ENCODE data around the gene CPPED1. TPM values are rescaled to one million over a fixed set of nuclear protein-coding genes. Genes with fewer than 3 reads are reported as not detected.

Gene CPPED1
- total RNA-seq, 1 donor from 2014 or later, result 13.2 TPM

GRCh38 chr16:12611916-12612597, 191.6 kb downstream of the CPPED1 start:
- DNase-seq (ENCODE audit: low spot score, unreplicated experiment), result no peak
- H3K27ac Mint-ChIP-seq, result no peak overlapping the region
- no peak overlapping the region for H3K4me3 Mint-ChIP-seq (ENCODE audit: low read depth)
- TF ChIP-seq CTCF (IDR thresholded peaks at IDR 0.05; ENCODE audit: unreplicated experiment), result no peak
- H3K36me3 Mint-ChIP-seq (ENCODE audit: insufficient read depth), result no peaks in the 10 kb centered on the region
- H3K9me3 Mint-ChIP-seq (ENCODE audit: low read depth), result peaks cover 14% of the 10 kb centered on the region
- H3K27me3 Mint-ChIP-seq, result no peaks in the 10 kb centered on the region
- peaks cover 21% of the 10 kb centered on the region for H3K4me1 Mint-ChIP-seq (ENCODE audit: low read depth)

GRCh38 chr16:12611006-12611477, 192.6 kb downstream of the CPPED1 start:
- Mint-ChIP-seq H3K4me3 (ENCODE audit: low read depth) (no peak overlapping the region), H3K27ac (no peak overlapping the region), H3K36me3 (ENCODE audit: insufficient read depth) (no peaks in the 10 kb centered on the region), H3K27me3 (no peaks in the 10 kb centered on the region), H3K9me3 (ENCODE audit: low read depth) (peaks cover 23% of the 10 kb centered on the region), H3K4me1 (ENCODE audit: low read depth) (peaks cover 21% of the 10 kb centered on the region)
- no peak for TF ChIP-seq CTCF (IDR thresholded peaks at IDR 0.05; ENCODE audit: unreplicated experiment)
- DNase-seq (ENCODE audit: low spot score, unreplicated experiment), result no peak

- no peak for DNase-seq (ENCODE audit: low spot score, unreplicated experiment)
- Mint-ChIP-seq H3K4me1 (ENCODE audit: low read depth) (peaks cover 21% of the 10 kb centered on the region), H3K36me3 (ENCODE audit: insufficient read depth) (no peaks in the 10 kb centered on the region), H3K27ac (no peak overlapping the region), H3K27me3 (no peaks in the 10 kb centered on the region), H3K4me3 (ENCODE audit: low read depth) (no peak overlapping the region), H3K9me3 (ENCODE audit: low read depth) (peaks cover 23% of the 10 kb centered on the region)
- no peak for TF ChIP-seq CTCF (IDR thresholded peaks at IDR 0.05; ENCODE audit: unreplicated experiment)
Measured at GRCh38 chr16:12609937-12610699, 193.6 kb downstream of the CPPED1 start.

Small RNA genes lying within 50 kb of the gene (microRNA-seq; reads per million reads assigned to microRNA genes)
- not detected for gene MIR4718 (ENCODE audit: borderline number of aligned reads, unreplicated experiment)

Other genes starting within 250 kb of the CPPED1 start
- gene SHISA9, start 97.7 kb upstream of the CPPED1 start, total RNA-seq, result 3.0 and 3.7 TPM in 2 replicates

Data from progenitor cell of endocrine pancreas (in vitro differentiated cells).